HG02852 (cell line): ENCODE data around the gene CR1.
"Not testable (repeated sequence)": the region's sequence is repeated elsewhere in the genome, so short reads cannot be mapped to it uniquely, and the experiment has no call there.

Experiments
- ATAC-seq: cut with Tn5 transposase; IDR thresholded peaks from one replicate; pipeline ENCODE4 v1.9.1; 2021; ENCODE audit warnings: mild to moderate bottlenecking, moderate library complexity; ENCODE audit not compliant: unreplicated experiment

Gene CR1

DNA sequence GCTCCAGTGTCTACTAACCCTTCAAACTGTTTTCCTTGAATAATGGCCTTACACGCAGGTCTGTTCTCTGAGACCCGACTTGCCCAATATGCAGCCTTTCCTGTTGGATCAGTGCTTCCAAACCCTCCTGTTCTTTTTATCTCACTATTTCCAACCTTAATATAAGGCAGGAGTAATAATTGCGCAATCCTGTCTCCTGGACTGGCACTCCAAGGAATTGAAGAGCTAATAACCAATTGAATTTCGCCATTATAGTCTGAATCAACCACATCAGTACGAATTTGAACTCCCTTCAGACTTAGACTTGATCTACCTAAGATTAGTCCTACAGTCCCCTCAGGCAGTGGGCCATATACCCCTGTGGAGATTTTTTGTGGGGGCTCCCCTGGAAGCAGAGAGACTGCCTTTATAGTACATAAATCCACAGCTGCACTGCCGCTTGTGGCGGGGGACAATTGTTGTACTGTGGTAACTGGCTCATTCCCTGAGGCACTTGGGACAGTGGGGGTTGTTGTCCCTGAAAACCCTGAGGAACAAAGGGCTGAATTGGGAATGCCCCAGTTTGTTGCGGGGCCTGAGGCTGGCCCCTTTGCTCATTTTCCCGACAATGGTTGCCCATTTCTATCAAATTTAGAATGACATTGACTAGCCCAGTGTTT lies 142.7 kb downstream of the CR1 start:
- ATAC-seq: not testable (repeated sequence)

DNA sequence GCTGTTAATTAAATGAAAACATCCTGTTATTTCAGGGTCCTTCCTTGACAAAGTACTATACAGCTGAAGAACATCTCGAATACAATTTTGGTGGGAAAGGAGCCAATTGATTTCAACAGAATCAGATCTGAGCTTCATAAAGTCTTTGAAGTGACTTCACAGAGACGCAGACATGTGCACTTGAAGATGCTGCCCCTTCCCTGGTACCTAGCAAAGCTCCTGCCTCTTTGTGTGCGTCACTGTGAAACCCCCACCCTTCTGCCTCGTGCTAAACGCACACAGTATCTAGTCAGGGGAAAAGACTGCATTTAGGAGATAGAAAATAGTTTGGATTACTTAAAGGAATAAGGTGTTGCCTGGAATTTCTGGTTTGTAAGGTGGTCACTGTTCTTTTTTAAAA lies 143.4 kb downstream of the CR1 start:
- not testable (repeated sequence) for ATAC-seq

DNA sequence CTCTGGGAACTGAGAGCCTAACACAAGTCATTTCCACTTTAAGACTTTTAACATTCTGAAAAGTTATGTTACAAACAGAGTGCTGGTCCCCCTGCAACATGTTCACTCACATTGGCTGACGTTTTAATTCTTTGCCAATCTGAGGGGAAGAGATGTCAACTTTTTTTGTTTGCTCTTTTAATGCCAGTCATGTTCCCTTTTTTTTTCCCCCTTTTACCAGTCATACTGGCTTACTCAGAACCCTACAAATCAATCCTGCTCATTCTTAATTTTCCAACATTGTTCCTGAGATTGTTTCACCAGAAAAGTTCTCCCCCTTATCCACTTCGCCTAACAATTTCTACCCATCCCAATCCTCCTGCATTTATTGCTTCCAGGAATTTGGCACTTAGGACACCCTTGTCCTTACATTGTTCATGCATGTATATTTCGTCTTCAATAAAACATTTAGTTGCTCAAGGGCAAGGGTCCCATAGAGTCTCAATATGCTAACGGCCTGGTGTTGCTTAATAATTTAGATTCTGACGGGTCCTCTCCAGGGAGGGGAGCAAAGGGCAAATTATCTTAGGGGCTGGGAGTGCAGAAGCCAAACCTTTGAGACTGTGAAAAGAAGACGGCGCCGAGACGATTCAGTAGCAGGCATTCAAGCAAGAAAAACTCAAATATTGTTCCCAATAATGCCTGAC lies 148.4 kb downstream of the CR1 start:
- ATAC-seq: no peak

DNA sequence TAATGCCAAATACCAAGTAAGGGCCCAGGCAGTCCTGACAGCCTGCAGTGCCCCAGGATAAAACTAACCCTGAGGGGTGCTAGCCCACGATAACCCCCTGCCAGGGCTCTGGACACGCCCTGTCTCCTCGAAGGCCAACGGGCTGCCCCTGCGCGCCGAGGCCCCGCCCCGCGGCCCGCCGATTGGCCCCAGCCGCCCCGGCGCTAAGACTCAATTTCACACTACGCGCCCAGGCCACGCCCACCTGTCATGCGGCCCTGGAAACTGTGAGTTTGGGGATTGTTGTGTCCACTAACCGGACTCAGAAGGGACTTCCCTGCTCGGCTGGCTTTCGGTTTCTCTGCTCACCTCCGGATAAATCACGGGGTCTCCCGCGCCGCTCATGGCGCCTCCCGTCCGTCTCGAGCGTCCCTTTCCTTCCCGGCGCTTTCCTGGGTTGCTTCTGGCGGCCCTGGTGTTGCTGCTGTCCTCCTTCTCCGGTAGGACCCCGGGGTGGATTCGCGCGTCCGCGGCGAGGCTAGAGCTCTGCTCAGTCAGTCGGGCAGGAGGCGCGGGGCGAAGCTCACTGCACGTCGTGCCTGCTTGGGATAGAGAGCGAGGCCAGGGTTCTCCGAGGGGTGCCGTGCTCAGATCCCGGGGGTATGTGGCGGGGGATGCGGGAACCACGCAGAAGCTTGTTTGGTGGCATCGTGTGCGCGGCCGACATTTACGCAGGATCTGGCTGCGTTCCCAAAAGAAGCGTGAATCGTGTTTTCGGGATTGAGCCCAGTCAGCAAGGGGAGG lies 149.1 kb downstream of the CR1 start, which contains the start of gene CR1L:
Gene CR1L (plus strand): TSS at position 282 of the 783 bp plus-strand sequence. CDS start 101 bp downstream, at position 383.
- peak; percentile 99 for ATAC-seq

DNA sequence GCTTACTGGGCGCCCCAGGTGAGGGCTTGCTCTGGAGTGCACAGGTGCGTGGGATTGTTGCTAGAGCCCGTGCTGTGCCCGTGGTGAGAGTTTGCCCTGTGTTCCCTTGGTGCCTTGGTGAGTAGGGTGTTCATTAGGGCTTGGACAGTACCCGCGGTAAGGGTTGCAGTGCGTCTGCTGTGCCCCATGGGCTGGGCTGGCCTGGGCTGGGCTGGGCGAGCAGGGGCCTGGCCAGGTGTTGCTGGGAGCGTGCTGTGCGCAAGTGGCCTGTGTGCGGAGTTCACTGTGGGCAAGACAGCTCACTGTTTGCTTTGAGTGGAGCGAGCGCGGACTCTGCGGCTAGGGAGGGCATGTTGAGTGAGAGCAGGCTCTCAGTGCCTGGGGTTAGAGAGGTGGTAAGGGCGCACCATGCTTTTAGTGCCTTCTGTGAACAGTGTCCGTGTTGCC lies 149.7 kb downstream of the CR1 start:
- no peak for ATAC-seq

DNA sequence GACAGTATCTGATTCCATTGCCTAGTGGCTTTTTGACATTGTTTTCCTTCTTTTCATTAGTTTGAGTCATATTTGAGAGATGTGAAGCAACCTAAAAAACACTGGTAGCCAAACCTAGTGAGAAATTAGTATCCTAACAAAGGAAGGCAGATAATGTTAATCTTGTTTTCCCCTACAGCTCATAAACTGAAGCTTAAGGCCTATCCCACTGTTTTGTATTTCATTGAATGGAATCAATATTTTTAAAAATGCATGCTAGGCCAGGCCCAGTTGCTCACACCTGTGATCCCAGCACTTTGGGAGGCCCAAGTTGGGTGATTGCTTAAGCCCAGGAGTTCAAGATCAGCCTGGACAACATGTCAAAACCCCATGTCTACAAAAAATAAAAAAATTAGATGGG lies 150.2 kb downstream of the CR1 start:
- no peak for ATAC-seq

DNA sequence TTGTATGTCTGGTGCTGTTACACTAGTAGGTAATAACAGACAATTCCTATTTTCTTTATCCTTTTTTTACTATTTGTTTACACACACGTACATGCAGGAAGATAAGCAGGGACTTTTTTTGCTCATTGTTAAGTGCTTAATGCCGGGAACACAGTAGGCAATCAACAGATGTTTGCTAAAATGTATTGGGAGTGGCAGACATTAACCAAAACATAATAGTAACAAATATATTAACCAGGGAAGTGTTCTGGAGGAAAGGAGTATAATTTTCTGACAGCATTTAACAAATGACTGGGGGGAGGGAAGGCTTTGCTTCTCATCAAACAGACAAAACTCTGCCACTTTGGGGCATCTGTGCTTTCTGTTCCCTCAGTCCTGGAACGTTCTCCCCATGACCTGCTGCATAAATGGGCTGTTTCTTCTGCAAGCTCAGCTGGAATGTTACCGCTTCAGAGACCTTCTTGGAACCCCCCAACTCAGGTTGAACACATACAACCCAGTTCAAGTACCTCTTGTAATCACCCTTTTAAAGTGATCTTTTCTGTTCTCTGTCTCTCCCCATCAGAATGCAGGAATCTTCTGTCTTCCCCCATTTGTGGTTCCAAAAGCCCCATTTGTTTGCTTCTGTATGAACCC lies 151.1 kb downstream of the CR1 start:
- no peak for ATAC-seq

DNA sequence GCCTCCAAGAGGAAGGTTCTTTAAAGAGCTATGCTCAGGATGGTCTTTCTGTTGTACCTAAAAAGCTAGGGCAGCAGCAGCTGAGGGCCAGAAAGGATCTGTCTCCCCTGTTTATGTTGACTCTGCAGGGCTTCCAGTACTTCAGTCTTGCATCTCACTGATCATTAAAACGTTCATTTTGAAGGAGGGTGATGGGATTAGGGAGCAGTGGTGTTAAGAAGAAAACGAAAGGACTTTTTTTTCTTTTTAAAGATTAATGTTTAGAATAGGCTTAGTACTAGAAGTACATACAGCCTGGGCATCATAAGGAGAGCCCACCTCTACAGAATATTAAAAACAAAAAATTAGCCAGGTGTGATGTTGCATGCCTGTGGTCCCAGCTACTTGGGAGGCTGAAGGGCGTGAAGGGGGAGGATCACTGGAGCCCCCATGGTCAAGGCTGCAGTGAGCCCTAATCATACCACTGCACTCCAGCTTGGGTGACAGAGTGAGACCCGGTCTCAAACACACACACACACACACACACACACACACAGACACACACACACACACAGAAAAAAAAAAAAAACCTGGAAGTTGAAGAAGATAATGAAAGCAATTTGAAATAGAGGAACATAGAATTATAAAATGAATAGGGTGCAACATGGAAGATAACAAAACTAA lies 151.8 kb downstream of the CR1 start:
- no peak for ATAC-seq

DNA sequence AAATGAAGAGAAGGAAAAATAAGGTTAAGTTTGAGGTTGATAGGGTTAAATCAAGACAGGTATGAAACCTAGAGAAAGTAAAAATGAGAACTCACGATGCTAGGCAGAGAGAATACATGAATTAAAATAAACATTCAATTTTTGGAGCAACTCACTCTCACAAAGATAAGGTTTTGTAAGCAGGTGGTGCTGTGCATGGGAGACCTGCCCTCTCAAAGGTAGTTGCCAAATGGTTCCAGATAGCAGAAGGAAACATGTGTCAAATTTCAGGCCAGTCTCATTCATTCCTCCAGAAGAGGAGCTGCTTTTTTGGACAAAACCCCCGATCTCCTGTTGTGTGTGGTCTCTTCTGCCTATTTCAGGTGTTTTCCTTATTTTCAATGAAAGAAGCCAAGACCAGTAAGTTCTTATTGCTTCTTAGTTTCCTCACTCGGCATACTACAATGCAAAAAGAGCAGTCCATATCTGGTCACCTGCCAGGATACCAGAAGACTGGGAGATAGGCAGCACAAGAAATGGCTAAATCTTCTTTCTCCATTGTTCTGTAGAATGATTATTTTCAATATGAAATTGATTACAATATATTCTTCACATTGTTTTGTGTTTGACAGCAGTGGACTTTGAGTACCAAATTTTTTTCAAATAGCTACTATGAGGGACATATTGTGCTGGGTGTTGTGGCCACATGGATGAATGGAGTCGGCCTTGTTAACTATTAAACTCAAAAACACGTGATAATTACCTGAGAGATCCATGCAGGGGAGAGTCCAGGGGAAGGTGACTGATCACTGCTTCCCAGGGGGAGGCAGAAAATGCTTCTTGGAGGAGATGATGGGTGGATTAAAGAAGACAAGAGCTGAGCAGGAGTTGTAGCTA lies 152.6 kb downstream of the CR1 start:
- ATAC-seq: no peak

DNA sequence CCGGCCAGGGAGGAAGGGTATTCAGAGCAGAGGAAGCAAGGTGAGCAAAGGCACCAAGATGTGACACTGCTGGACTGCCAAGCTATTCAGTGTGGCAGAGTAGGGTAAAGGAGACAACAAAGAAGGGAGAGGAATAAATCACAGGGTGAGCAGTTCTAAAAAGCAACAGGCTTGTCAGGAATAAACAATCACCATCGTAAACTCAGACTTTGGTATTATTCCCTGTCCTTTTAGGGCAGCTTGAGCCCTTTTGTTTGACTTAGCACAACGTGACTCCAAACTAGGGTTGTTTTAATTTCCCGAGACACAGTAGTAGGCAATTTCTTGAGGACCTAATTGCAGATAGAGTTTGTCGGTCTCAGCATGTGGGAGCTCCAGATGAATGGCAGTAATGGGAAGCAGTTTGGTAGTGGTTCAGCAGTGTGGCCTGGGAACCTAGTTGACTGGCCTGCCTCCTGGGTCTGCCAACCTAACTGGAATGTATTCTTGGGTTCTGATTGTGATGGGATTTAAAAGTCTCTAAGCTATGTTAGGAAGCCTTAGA lies 153.3 kb downstream of the CR1 start:
- no peak for ATAC-seq

DNA sequence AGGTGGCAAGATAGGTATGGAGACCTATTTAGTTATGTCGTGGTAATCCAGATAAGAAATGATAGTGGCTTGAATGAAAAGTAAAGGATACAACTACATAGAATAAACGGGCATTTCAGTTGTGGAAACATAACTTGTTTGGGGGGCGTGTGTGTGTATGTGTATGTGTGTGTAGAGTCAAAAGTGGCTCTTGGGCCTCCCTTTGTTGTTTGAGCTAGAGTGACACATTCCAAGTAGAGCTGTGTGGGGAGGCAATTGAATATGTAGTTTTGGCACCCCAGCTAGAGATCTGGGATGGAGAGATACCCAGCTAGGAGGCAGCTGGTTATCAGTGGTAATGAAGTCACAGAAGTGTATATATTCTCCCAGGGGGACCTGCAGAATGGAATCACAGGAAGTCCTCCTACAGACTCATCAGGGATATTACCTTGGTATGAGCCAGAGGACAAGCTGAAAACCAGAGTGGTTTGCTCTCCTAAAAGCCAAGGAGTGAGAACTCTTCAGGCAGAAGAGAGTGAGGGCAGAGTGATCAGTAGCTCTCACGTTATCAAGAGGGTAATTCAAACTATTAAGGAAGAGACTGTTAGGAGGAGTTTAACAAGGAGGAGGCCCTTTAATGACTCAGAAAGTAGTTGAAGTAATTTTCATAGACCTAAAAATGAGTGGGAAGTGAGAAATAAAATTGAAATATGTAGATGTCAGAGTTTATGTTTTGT lies 154.1 kb downstream of the CR1 start:
- no peak for ATAC-seq

DNA sequence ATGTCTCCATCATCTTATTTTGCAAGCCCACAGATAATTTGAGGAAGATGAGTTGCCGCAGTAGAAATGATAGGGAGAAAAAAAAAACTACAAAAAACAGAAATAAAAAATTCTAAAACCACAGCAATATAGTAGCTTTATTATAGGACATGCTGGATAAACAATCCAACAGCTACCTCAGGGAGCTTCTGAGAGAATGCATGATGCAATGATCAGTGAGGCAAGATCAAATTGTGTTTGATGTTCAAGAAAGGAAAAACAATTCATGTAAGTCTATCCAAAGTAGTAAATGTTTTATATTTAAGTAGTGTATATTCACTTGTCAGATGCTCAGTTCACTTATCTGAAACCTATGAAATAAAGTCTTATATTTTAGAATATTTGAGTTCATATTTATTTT lies 155.6 kb downstream of the CR1 start:
- ATAC-seq: no peak

DNA sequence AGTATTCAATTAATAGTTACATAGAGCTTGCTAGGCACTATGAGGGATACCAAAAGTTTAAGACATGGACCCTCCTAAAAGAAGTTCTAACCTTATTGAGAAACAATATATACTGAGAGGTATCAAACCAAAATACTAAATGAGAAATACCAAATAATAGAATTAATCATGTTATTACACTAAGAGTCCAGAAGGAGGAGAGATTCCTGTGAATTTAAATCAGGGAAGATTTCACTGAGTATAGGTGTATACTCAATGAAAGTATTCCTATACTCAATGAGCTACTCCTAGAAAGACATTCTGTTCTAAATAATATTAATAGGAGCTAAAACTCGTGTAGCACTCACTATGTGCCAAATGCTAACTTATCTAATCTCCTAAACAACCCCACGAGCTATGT lies 158.4 kb downstream of the CR1 start:
- no peak for ATAC-seq

DNA sequence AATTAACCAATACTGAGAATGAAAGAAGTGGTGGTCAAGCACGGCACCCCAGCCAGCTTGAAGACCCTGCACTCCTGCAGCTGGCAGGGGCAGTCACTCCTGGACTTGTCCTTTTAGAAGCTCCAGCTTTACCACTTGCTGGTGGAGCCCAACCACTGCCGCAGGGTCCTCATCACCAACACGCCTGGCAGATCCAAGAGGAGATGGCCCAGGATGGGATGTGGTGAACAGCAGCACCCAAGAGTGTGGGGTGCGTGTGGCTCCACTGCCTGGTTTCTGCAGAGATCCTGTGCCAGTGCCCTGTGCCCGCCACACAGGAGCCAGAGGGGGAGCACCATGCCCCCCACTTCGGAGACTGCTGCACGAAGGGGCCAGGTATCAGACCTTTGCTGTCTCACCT lies 162.5 kb downstream of the CR1 start:
- ATAC-seq: no peak

DNA sequence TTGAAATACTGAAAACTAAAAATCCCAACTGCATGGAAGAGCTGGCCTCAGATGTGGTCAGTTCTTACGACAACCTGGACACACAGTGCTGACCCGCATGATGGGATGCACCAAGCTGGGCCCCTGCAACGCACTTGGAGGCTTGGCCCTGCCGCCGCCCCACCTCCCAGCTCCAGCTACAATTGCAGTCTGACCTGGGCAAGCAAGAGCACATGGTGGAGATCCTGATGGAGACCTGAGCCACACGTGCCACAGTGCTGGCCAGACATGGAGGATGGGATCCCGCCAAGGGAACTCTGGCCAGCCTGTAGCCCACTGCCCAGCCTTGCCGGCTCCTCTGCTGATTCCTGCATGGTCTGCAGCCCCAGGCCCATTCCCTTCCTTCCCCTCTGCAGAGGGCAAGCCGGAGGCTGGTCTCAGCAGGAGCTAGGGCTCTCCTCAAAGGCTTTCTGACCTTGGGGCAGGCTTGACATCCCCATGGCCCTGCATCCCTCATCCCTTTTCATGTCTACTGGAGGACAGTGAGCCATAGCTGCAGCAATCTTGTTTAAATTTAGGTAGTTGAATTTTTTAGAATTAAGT lies 163.0 kb downstream of the CR1 start:
- no peak for ATAC-seq

DNA sequence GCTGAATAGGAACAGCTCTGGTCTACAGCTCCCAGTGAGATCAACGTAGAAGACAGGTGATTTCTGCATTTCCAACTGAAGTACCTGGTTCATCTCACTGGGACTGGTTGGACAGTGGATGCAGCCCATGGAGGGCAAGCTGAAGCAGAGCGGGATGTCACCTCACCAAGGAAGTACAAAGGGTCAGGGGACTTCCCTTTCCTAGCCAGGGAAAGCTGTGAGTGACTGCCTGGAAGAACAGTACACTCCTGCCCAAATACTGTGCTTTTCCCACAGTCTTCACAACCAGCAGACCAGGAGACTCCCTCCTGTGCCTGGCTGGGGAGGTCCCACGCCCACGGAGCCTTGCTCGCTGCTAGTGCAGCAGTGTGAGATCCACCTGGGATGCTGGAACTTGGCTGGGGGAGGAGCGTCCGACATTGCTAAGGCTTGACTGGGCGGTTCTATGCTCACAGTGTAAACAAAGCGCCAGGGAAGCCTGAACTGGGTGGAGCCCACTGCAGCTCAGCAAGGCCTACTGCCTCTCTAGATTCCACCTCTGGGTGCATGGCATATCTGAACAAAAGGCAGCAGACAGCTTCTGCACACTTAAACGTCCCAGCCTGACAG lies 163.7 kb downstream of the CR1 start:
- no peak for ATAC-seq

DNA sequence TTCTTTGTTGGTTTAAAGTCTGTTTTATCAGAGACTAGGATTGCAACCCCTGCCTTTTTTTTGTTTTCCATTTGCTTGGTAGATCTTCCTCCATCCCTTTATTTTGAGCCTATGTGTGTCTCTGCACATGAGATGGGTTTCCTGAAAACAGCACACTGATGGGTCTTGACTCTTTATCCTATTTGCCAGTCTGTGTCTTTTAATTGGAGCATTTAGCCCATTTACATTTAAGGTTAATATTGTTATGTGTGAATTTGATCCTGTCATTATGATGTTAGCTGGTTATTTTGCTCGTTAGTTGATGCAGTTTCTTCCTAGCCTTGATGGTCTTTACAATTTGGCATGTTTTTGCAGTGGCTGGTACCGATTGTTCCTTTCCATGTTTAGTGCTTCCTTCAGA lies 165.5 kb downstream of the CR1 start:
- ATAC-seq: not testable (repeated sequence)

DNA sequence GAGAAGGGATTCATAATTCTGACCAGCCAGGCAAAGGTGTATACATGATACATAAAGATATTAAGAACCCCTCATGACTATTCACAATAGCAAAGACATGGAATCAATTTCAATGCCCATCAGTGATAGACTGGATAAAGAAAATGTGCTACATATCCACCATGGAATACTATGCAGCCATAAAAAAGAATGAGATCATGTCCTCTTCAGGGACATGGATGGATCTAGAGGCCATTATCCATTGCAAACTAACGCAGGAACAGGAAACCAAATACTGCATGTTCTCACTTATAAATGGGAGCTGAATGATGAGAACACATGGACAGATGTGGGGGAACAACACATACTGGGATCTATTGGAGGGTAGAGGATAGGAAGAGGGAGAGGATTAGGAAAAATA lies 170.4 kb downstream of the CR1 start:
- no peak for ATAC-seq
